Measurements from ENCODE around the gene LEMD1.
"Not testable (repeated sequence)": the region's sequence is repeated elsewhere in the genome, so short reads cannot be mapped to it uniquely, and the experiment has no call there.

Gene LEMD1

GRCh38 chr1:205422993-205423642, 1.3 kb upstream of the LEMD1 start:
- ChIA-PET POLR2A (ENCODE audit: low non-redundant PET) (no interaction called here), CTCF (interaction anchor here (0.6 to 5.7 kb wide), 10 partner anchors 10 to 720 kb away, joined by 3 to 64 read pairs (median 3); no protein-coding TSS in a partner anchor)
- DNase-seq (ENCODE audit: low spot score) = no peak
- no peak overlapping the region for H3K27ac ChIP-seq
- 0 out of 2 replicates have a peak, but pooled peaks have one; percentile 10 for TF ChIP-seq CTCF (conservative IDR thresholded peaks at IDR 0.05; ENCODE audit: low read depth)

DNA sequence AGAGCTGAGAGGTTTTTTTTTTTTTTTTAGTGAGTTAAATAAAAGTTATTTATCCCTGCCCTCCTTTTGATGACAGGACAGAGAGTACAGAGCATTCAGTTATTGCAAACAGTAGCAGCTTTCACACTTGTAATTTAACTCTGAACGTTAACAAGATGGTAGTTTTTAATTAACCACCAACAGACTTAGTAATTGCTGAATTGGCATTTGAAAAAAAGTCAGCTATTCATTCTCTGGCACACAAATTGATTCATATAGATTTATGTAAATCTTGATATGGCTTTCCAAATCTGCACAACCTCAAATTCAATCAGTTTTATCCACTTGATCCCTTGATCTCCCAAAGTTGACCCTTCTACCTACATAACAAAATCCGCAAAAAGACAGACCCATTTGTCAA, 918 bp downstream of the LEMD1 start:
- no peak overlapping the region for H3K27ac ChIP-seq
- TF ChIP-seq CTCF (conservative IDR thresholded peaks at IDR 0.05; ENCODE audit: low read depth) = no peak
- ChIA-PET CTCF (interaction anchor here (0.6 to 2.3 kb wide), 8 partner anchors 18 to 266 kb away, joined by 3 to 8 read pairs (median 3); no protein-coding TSS in a partner anchor), POLR2A (ENCODE audit: low non-redundant PET) (no interaction called here)
- DNase-seq (ENCODE audit: low spot score) = no peak

DNA sequence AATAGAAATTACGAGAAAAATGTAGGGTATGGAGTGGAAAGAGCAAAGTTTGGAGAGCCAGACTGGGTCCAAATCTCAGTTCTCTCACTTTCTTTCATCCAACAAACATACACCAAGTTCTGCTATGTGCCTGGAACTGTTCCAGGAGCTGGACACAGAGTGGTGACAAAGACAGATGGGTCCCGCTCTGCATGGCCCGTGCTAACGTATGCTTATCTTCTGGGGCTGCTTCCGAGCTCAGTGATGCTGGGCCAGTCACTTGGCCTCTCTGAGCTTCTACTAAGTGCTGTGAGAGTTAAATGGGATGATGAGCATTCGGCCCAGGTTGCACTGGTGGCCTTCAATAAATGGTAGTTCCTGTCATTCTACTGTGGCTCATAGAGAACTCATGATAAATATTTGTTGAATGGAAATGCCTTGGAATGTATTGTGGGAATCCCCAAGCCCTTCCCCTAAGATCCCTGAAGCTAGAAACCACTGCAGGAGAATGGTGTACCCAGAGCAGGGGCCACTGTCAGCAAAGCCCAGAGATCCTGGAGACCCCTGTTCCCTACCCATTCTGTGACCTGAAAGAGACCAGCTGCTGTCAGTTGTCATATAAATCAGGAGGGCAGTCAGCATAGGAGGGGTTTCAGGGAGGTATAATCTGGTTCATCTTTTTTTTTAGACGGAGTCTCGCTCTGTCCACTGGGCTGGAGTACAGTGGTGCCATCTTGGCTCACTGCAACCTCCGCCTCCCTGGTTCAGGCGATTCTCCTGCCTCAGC, 3.8 kb downstream of the LEMD1 start:
- POLR2A ChIA-PET (ENCODE audit: low non-redundant PET) = no interaction called here
- no peak for TF ChIP-seq CTCF (conservative IDR thresholded peaks at IDR 0.05; ENCODE audit: low read depth)
- CTCF ChIA-PET = interaction anchor here (0.6 to 4.0 kb wide), 5 partner anchors 13 to 67 kb away, joined by 3 to 28 read pairs (median 4); no protein-coding TSS in a partner anchor

DNA sequence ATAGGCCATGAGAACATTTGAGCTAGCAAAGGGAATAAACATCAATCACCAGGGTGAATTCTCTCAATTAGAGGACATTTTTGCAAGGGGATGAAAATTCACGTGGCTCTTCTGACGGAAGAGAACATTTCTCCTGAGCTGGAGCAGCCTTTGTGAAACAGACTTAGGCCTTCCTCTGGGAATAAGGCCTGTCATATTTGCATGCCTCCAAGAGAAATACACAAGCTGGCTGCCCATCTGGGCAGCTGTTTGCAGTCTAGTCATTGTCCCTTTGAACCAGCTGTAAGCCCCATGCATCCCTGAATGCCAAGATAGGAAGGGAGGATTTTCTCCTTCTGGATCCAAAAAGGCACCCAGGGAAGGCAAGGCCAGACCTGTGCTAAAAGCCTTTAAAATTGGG, 5.5 kb downstream of the LEMD1 start:
- H3K27ac ChIP-seq = no peak overlapping the region
- ChIA-PET POLR2A (ENCODE audit: low non-redundant PET) (no interaction called here), CTCF (interaction anchor here (0.6 to 4.0 kb wide), 9 partner anchors 8 to 176 kb away, joined by 3 to 28 read pairs (median 4); no protein-coding TSS in a partner anchor)
- no peak for DNase-seq (ENCODE audit: low spot score)
- no peak for TF ChIP-seq CTCF (conservative IDR thresholded peaks at IDR 0.05; ENCODE audit: low read depth)

More for the DNA sequence above, 3.8 kb downstream of the LEMD1 start:
- no peak overlapping the region for H3K27ac ChIP-seq
- no peak for DNase-seq (ENCODE audit: low spot score)

DNA sequence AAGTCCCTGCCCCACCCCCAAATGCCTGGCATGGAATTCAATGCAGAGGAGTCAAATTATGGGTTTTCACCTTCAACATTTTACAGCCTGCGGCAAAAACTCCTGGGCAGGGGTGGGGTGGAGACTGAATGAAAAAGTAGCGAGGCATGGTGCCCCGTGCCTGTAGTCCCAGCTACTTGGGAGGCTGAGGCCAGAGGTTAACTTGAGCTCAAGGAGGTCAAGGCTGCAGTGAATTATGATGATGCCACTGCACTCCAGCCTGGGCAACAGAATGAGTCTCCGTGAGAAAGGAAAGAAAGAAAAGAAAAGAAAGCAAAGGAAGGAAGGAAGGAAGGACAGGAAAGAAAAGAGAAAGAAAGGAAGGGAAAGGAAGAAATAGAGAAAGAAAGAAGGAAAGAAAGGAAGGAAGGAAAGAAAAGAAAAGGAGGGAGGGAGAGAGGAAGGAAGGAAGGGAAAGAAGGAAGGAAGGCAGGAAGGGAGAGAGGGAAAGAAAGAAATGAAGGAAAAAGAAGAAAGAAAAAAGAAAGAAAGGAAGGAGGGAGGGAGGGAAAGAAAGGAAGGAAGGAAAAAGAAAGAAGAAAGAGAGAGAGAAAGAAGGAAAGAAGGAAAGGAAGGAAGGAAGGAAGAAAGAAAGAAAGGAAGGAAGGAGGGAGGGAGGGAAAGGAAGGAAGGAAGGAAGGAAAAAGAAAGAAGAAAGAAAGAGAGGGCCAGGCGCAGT, 11.1 kb downstream of the LEMD1 start:
- peak; percentile 25 for DNase-seq (ENCODE audit: low spot score)
- no peak overlapping the region for H3K27ac ChIP-seq
- POLR2A ChIA-PET (ENCODE audit: low non-redundant PET) = no interaction called here
- CTCF ChIA-PET = interaction anchor here (0.9 to 2.1 kb wide), 4 partner anchors 14 to 75 kb away, joined by 3 to 9 read pairs (median 4); no protein-coding TSS in a partner anchor
- TF ChIP-seq CTCF (conservative IDR thresholded peaks at IDR 0.05; ENCODE audit: low read depth) = no peak

GRCh38 chr1:205407970-205408369, 13.9 kb downstream of the LEMD1 start:
- H3K27ac ChIP-seq = no peak overlapping the region
- TF ChIP-seq CTCF (conservative IDR thresholded peaks at IDR 0.05; ENCODE audit: low read depth) = no peak
- ChIA-PET CTCF (interaction anchor here (1.1 kb wide), 1 partner anchor 78 kb away, joined by 4 read pairs; no protein-coding TSS in a partner anchor), POLR2A (ENCODE audit: low non-redundant PET) (no interaction called here)
- DNase-seq (ENCODE audit: low spot score) = no peak

GRCh38 chr1:205406252-205406651, 15.6 kb downstream of the LEMD1 start:
- POLR2A ChIA-PET (ENCODE audit: low non-redundant PET); DNase-seq (ENCODE audit: low spot score); H3K27ac ChIP-seq: not testable (repeated sequence)
- CTCF ChIA-PET = interaction anchor here (0.7 to 1.9 kb wide), 5 partner anchors 9 to 273 kb away, joined by 3 to 8 read pairs (median 6); no protein-coding TSS in a partner anchor

- CTCF ChIA-PET; POLR2A ChIA-PET (ENCODE audit: low non-redundant PET); DNase-seq (ENCODE audit: low spot score); H3K27ac ChIP-seq: not testable (repeated sequence)
These were observed 17.4 kb downstream of the LEMD1 start for GRCh38 chr1:205404484-205404883.

Data from RWPE1 (cell line).